H1 (cell line): ENCODE results near the gene VEPH1. TPM values are rescaled to one million over a fixed set of nuclear protein-coding genes. Genes with fewer than 3 reads are reported as not detected.

Experiments used
- CTCF ChIA-PET: fragments of 300-600 bp; sonication (Branson Sonifier 250); formaldehyde crosslinking; loops from one replicate; lab custom pipeline; 2021; ENCODE audit not compliant: partially characterized antibody; lab: Charles Lee
- POLR2A ChIA-PET: fragments of 300-600 bp; sonication (Branson Sonifier 250); formaldehyde crosslinking; loops from one replicate; lab custom pipeline; 2021; ENCODE audit warnings: inconsistent platforms; ENCODE audit not compliant: partially characterized antibody; lab: Charles Lee
- DNase-seq, 2 experiments: peaks; one replicate each; pipeline versions ENCODE4 v3.0.0 to v3.0.0-alpha.2; 2010 to 2022; ENCODE audit warnings: low spot score in 2 of 2, low read depth in 1 of 2, mixed read lengths in 1 of 2
- FAIRE-seq: peaks from 2 replicates; lab custom pipeline; 2011; peaks lifted over from hg19 to GRCh38; lab: Jason Lieb, UNC
- H2AFZ ChIP-seq: 2 replicates; pipeline ENCODE4 v1.8.1; 2012; ENCODE audit warnings: low read length, inconsistent platforms
- H2AK5ac ChIP-seq: 2 replicates; pipeline ENCODE4 v1.6.1; 2013; ENCODE audit warnings: low read depth, low read length
- H2BK120ac ChIP-seq: replicated peaks from 2 replicates; pipeline ENCODE3; 2013; ENCODE audit warnings: low read depth, low read length, inconsistent platforms
- H2BK12ac ChIP-seq: 2 replicates; pipeline ENCODE4 v1.6.1; 2013; ENCODE audit warnings: low read depth, low read length
- H2BK15ac ChIP-seq: 2 replicates; pipeline ENCODE4 v1.6.1; 2013; ENCODE audit warnings: low read length
- H2BK20ac ChIP-seq: 2 replicates; pipeline ENCODE4 v1.6.1; 2013; ENCODE audit warnings: low read length
- H2BK5ac ChIP-seq: 2 replicates; pipeline ENCODE4 v1.6.1; 2013; ENCODE audit warnings: low read depth, low read length
- H3K14ac ChIP-seq: 2 replicates; pipeline ENCODE4 v1.6.1; 2013; ENCODE audit warnings: inconsistent platforms; ENCODE audit not compliant: insufficient read length
- H3K18ac ChIP-seq: 2 replicates; pipeline ENCODE4 v1.6.1; 2013; ENCODE audit warnings: low read length; ENCODE audit errors: extremely low read depth
- H3K23ac ChIP-seq: 2 replicates; pipeline ENCODE4 v1.6.1; 2013; ENCODE audit warnings: inconsistent platforms; ENCODE audit not compliant: insufficient read length
- H3K23me2 ChIP-seq: 2 replicates; pipeline ENCODE4 v1.6.1; 2013; ENCODE audit warnings: low read depth, low read length
- H3K27ac ChIP-seq: 2 replicates; pipeline ENCODE4 v1.6.1; 2011; ENCODE audit warnings: low read depth, low read length, inconsistent platforms
- H3K27me3 ChIP-seq, 4 experiments: replicated peaks in 1 of 4; 1 replicate in 1 of 4; 2 replicates in 3 of 4; pipeline versions ENCODE4 v1.6.1 to v1.8.1; 2011 to 2013; ENCODE audit warnings: low read length in 3 of 4, mild to moderate bottlenecking in 3 of 4, inconsistent platforms in 2 of 4, mixed read lengths in 2 of 4, moderate library complexity in 1 of 4; ENCODE audit not compliant: control insufficient read depth in 3 of 4, insufficient read depth in 3 of 4; ENCODE audit errors: extremely low read depth in 1 of 4
- H3K36me3 ChIP-seq, 4 experiments: 2 replicates each; pipeline versions ENCODE4 v1.6.1 to v1.8.1; 2011 to 2013; ENCODE audit warnings: mild to moderate bottlenecking in 4 of 4, low read length in 3 of 4, moderate library complexity in 2 of 4, control low read depth in 1 of 4, inconsistent platforms in 1 of 4; ENCODE audit not compliant: insufficient read depth in 4 of 4, control insufficient read depth in 2 of 4
- H3K4ac ChIP-seq: replicated peaks from 2 replicates; pipeline ENCODE3; 2013; ENCODE audit warnings: low read length, low read depth, mixed read lengths, inconsistent platforms; ENCODE audit not compliant: insufficient read length
- H3K4me1 ChIP-seq, 4 experiments: replicated peaks in 1 of 4; 1 replicate in 1 of 4; 2 replicates in 3 of 4; pipeline versions ENCODE4 v1.6.1 to v1.8.1; 2011 to 2013; ENCODE audit warnings: low read length in 3 of 4, inconsistent platforms in 2 of 4, mixed read lengths in 1 of 4; ENCODE audit not compliant: insufficient read depth in 4 of 4, control insufficient read depth in 3 of 4
- H3K4me2 ChIP-seq, 2 experiments: 2 replicates each; pipeline versions ENCODE4 v1.6.1 to v1.8.1; 2011 to 2013; ENCODE audit warnings: low read depth in 2 of 2, low read length in 2 of 2, control low read depth in 1 of 2, inconsistent platforms in 1 of 2, mild to moderate bottlenecking in 1 of 2; ENCODE audit not compliant: insufficient read depth in 1 of 2
- H3K4me3 ChIP-seq, 4 experiments: fragments of 200-600, 300-600 bp in 1 of 4; sonication (generic), shearing (Covaris generic), sonication (Bioruptor Twin) in 1 of 4; 2 replicates each; pipeline versions ENCODE4 v1.5.1 to v1.8.1; 2011 to 2016; ENCODE audit warnings: low read length in 4 of 4, low read depth in 3 of 4, control low read depth in 2 of 4, inconsistent platforms in 2 of 4, mild to moderate bottlenecking in 2 of 4, mixed read lengths in 1 of 4, moderate library complexity in 1 of 4; ENCODE audit not compliant: insufficient read depth in 2 of 4; ENCODE audit errors: extremely low read depth in 1 of 4
- H3K56ac ChIP-seq: replicated peaks from 2 replicates; pipeline ENCODE3; 2013; ENCODE audit warnings: low read depth, mild to moderate bottlenecking, mixed read lengths, low read length, inconsistent platforms; ENCODE audit not compliant: insufficient read length
- H3K79me1 ChIP-seq: 2 replicates; pipeline ENCODE4 v1.6.1; 2013; ENCODE audit warnings: low read depth, low read length, control low read depth
- H3K79me2 ChIP-seq, 2 experiments: 2 replicates each; pipeline versions ENCODE4 v1.6.1 to v1.8.1; 2012 to 2013; ENCODE audit warnings: low read length in 2 of 2, mild to moderate bottlenecking in 2 of 2, inconsistent platforms in 1 of 2; ENCODE audit not compliant: insufficient read depth in 2 of 2, control insufficient read depth in 1 of 2
- H3K9ac ChIP-seq, 4 experiments: replicated peaks in 1 of 4; 1 replicate in 1 of 4; 2 replicates in 3 of 4; pipeline versions ENCODE4 v1.6.1 to v1.8.1; 2011 to 2013; ENCODE audit warnings: low read depth in 3 of 4, low read length in 3 of 4, control low read depth in 2 of 4, mild to moderate bottlenecking in 2 of 4, moderate library complexity in 2 of 4, inconsistent platforms in 1 of 4; ENCODE audit errors: extremely low read depth in 1 of 4
- H3K9me3 ChIP-seq, 2 experiments: 2 replicates each; pipeline versions ENCODE4 v1.6.1 to v1.8.1; 2012 to 2013; ENCODE audit warnings: mild to moderate bottlenecking in 2 of 2, moderate library complexity in 2 of 2, control low read depth in 1 of 2, inconsistent platforms in 1 of 2, low read depth in 1 of 2, low read length in 1 of 2, mixed read lengths in 1 of 2; ENCODE audit not compliant: insufficient read depth in 2 of 2
- H4K20me1 ChIP-seq, 2 experiments: replicated peaks in 1 of 2; 2 replicates each; pipeline versions ENCODE3 to v1.8.1; 2011 to 2013; ENCODE audit warnings: inconsistent platforms in 2 of 2, low read length in 2 of 2, mild to moderate bottlenecking in 1 of 2; ENCODE audit not compliant: insufficient read depth in 2 of 2, control insufficient read depth in 1 of 2
- H4K5ac ChIP-seq: 2 replicates; pipeline ENCODE4 v1.6.1; 2013; ENCODE audit warnings: low read length, low read depth, mixed read lengths, inconsistent platforms; ENCODE audit not compliant: insufficient read length
- H4K8ac ChIP-seq: 2 replicates; pipeline ENCODE4 v1.8.0; 2013; ENCODE audit warnings: mild to moderate bottlenecking, moderate library complexity, low read length, inconsistent platforms; ENCODE audit not compliant: insufficient read depth; ENCODE audit errors: extremely low read depth
- H4K91ac ChIP-seq: replicated peaks from 2 replicates; pipeline ENCODE3; 2013; ENCODE audit warnings: low read length, mixed read lengths, inconsistent platforms; ENCODE audit not compliant: insufficient read length
- CHD1 ChIP-seq: IDR thresholded peaks from 2 replicates; pipeline ENCODE4 v1.6.1; 2012; ENCODE audit warnings: low read depth, low read length, improper control_type of control experiment
- EP300 ChIP-seq, 2 experiments: IDR thresholded peaks; 1 replicate in 1 of 2; 2 replicates in 1 of 2; pipeline ENCODE4 v1.6.1; 2011 to 2012; ENCODE audit warnings: low read depth in 2 of 2, low read length in 2 of 2, mild to moderate bottlenecking in 2 of 2, borderline replicate concordance in 1 of 2, inconsistent platforms in 1 of 2, moderate library complexity in 1 of 2
- NANOG ChIP-seq: IDR thresholded peaks from 2 replicates; pipeline ENCODE4 v1.6.1; 2011; ENCODE audit warnings: low read length, low read depth, mild to moderate bottlenecking, inconsistent platforms; ENCODE audit not compliant: insufficient read depth, poor library complexity, severe bottlenecking
- RNF2 ChIP-seq: fragments of 200-900, 300-1000 bp; sonication (generic); IDR thresholded peaks from 2 replicates; pipeline ENCODE4 v1.7.1; 2016; ENCODE audit warnings: borderline replicate concordance, low read depth, mild to moderate bottlenecking, antibody characterized with exemption, low read length; ENCODE audit not compliant: poor library complexity, severe bottlenecking; ENCODE audit errors: missing control alignments
- ZNF274 ChIP-seq: IDR thresholded peaks from 2 replicates; pipeline ENCODE4 v1.7.0; 2012; ENCODE audit warnings: low read length, borderline replicate concordance; ENCODE audit errors: extremely low read depth
- WGBS, 2 experiments: shearing (Covaris generic) in 1 of 2; methylation state at CpG; one replicate each; pipeline versions ENCODE4 v1.1.6 to v1.1.7; 2013 to 2015; ENCODE audit warnings: low lambda C conversion rate in 2 of 2, mixed read lengths in 2 of 2, inconsistent platforms in 1 of 2, low coverage in 1 of 2, missing lambda C conversion rate in 1 of 2; ENCODE audit not compliant: insufficient replicate concordance in 2 of 2, insufficient coverage in 1 of 2, insufficient read length in 1 of 2; ENCODE audit errors: extremely low coverage in 1 of 2, missing lambda C conversion rate in 1 of 2; 5-methylcytosine and 5-hydroxymethylcytosine counted together
- polyA plus RNA-seq, 7 experiments: library from polyadenylated mRNA; depleted of rRNA in 3 of 7; stranded (reverse) in 5 of 7; unstranded in 2 of 7; fragments of >200 nt in 5 of 7; fragments of 200-250 nt in 2 of 7; gene quantifications; 1 replicate in 5 of 7; 2 replicates in 1 of 7; 4 replicates in 1 of 7; pipeline versions ENCODE4 v1.2.1 to v1.2.3, GENCODE V29; 2011 to 2013; ENCODE audit warnings: missing spikeins in 2 of 7, mixed read lengths in 2 of 7
- total RNA-seq: library from RNA; stranded (reverse); fragmentation: NEBNext Ultra II Directional; extraction: Animal tissue kit (Norgen Biotek cat#: 25700); gene quantifications from 2 replicates; pipeline ENCODE4 v1.2.1, GENCODE V29; 2021

The VEPH1 gene
- total and polyA plus RNA-seq, 2 of the 8 experiments (the other 6 are each of a cell fraction or from before 2014, with no cell fraction given) = 12.0 to 18.3 TPM

DNA sequence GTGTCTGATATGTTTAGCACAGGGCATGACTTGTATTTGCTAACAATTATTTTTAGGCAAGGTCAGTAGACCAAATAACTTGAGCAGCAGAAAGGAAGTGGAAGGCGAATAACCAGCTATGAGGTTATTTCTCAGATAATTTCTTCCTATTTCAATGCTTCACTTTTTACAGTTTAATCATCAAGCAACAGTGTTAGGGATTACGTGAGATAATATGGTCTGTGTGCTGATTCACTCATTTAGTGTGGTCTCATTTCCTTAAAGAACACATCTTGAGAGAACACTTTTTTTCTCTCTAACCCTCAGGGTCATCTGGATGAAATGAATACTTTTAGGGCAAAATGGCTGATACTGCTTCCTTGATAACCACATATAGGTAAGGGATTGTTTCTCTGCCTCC lies 217.2 kb downstream of the VEPH1 start:
- no peak overlapping the region for H3K4ac ChIP-seq
- 88% methylated on average over 2 of the region's 2 CpGs; no CpG with 5 or more reads in 1 of the 2 experiments for WGBS, 2 experiments
- H2AK5ac ChIP-seq = no peak overlapping the region
- no peak overlapping the region for H3K18ac ChIP-seq
- no peak overlapping the region for H2BK15ac ChIP-seq
- no peak overlapping the region for H2BK5ac ChIP-seq
- H3K4me3 ChIP-seq = no peak overlapping the region
- FAIRE-seq = no peak
- H3K23ac ChIP-seq = no peak overlapping the region
- H4K5ac ChIP-seq = no peak overlapping the region
- no peaks in the 10 kb centered on the region; a peak in 1 of 7 replicates for H3K27me3 ChIP-seq
- no peak overlapping the region for H2BK20ac ChIP-seq
- H2AFZ ChIP-seq = no peak overlapping the region
- CTCF ChIA-PET = no interaction called here
- H3K4me1 ChIP-seq = no peaks in the 10 kb centered on the region
- H2BK120ac ChIP-seq = no peak overlapping the region
- H3K9ac ChIP-seq = no peak overlapping the region
- H3K14ac ChIP-seq = no peak overlapping the region
- H3K79me2 ChIP-seq = no peaks in the 10 kb centered on the region
- no peaks in the 10 kb centered on the region; the same call in 1 of the 2 replicates for H3K23me2 ChIP-seq
- H3K4me2 ChIP-seq = no peak overlapping the region
- POLR2A ChIA-PET = no interaction called here
- H3K56ac ChIP-seq = no peak overlapping the region
- no peak overlapping the region for H4K8ac ChIP-seq
- no peak overlapping the region for H3K27ac ChIP-seq
- no peaks in the 10 kb centered on the region for H3K9me3 ChIP-seq
- H4K91ac ChIP-seq = no peak overlapping the region
- TF ChIP-seq NANOG = no peak
- TF ChIP-seq ZNF274 = no peak
- no peak for TF ChIP-seq CHD1
- no peak for TF ChIP-seq RNF2
- TF ChIP-seq EP300 (IDR thresholded peaks at IDR 0.05; ENCODE audit: borderline replicate concordance in 1 of 2, low read depth in 2 of 2, low read length in 2 of 2) = no peak
- H3K79me1 ChIP-seq = no peaks in the 10 kb centered on the region
- no peak overlapping the region for H2BK12ac ChIP-seq
- no peaks in the 10 kb centered on the region for H3K36me3 ChIP-seq
- no peak for DNase-seq
- no peaks in the 10 kb centered on the region for H4K20me1 ChIP-seq
